GM15510 (cell line): ENCODE results near the gene HEY2.

Experiments used
- POLR2A ChIP-seq: IDR thresholded peaks from 3 replicates; pipeline ENCODE4 v1.6.1; 2011; ENCODE audit warnings: borderline replicate concordance; ENCODE audit not compliant: insufficient read length; ENCODE audit errors: extremely low read depth

Gene HEY2

DNA sequence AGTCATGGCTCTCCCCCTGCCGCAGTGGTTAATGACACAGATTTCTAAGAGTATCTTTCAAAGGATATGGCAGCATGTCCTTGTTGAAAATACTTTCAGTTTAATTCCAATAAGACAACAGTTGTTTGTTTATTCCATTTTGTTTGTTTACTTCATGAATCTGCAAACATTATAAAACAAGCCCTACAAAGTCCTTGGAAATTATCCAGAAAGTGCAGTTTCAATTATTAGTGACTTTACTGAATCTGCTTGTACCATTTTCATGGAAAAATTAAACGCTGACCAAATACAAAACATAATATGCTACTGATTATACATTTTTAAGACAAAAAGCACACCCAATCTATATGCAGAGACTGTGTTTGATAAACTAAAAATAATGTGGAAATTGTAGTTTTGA is 3.3 kb downstream of the HEY2 start:
- TF ChIP-seq POLR2A: no peak

DNA sequence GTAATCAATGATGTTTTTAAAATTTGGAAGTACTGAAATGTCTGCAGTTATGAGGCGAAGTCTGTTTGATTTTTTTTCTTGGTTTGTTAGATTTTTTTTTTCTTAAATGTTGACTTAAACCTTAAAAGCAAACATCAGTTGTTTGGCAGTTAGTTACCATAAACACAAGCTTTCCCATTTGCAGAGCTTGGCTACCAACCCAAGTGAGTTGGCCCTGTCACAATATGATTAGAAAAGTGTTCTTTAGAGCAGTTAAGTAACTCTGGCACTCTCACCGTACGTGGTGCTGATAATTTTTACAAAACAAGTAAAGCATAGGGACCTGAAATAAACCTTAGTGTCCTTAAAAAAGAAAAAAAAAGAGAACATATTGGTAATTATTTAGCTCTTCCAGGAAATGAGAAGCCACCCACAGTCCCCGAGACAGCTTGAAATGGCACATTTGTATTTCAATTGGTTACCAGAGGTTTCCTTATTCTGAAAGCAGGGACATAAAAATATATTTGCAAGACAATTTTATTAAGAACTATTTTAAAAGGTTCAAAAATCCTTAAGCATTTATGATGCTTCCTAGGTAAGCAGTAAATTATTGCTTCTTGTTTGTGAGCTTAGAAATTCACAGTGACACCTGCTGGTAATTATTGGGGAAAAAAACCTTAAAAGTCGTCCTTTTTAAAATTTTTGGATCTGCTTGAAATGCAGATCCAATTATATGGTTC is 3.9 kb downstream of the HEY2 start:
- no peak for TF ChIP-seq POLR2A

GRCh38 chr6:125753937-125754259 is 4.5 kb downstream of the HEY2 start:
- no peak for TF ChIP-seq POLR2A

GRCh38 chr6:125754566-125754965 is 5.1 kb downstream of the HEY2 start:
- TF ChIP-seq POLR2A: no peak

- no peak for TF ChIP-seq POLR2A
These were observed 9.9 kb downstream of the HEY2 start for GRCh38 chr6:125759184-125759902.

GRCh38 chr6:125759959-125760457 is 10.6 kb downstream of the HEY2 start:
- no peak for TF ChIP-seq POLR2A

GRCh38 chr6:125764121-125764671 is 14.8 kb downstream of the HEY2 start:
- no peak for TF ChIP-seq POLR2A

DNA sequence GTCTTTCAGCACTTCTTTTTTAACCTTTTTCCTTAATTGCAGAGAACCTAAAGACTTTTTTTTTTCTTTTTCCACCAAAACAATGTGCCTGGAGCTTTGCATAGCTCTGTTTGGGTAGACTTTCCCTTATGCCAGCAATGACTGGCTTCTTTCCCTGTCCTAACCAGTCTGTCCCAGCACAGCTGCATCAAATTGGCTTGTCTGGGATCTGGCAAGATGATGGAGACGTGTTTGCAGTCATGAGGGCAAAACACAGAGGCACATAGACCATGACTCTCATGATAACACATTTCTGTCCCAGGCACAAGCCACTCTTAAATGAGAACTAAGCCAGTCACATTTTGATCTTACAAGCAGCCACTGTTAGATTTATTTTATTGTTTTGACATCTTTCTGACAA is 16.5 kb downstream of the HEY2 start:
- TF ChIP-seq POLR2A: no peak

DNA sequence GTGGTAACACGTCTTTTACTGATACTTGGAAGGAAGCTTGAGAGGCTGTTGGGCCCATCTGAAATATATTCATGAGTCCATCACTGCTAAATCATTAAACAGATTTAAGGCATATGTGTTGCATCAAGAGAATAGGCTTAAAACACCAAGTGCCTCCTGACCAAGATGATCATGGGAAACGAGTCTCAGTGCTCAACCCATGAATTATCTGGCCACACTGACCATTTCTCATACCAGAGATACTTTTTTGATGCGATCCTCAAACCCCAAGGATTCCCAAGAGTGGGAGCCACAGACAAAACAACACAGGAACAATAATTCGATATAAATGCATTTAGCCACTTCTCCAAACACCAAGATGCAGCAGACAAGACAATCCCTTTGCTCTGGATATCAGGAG is 17.2 kb downstream of the HEY2 start:
- no peak for TF ChIP-seq POLR2A

DNA sequence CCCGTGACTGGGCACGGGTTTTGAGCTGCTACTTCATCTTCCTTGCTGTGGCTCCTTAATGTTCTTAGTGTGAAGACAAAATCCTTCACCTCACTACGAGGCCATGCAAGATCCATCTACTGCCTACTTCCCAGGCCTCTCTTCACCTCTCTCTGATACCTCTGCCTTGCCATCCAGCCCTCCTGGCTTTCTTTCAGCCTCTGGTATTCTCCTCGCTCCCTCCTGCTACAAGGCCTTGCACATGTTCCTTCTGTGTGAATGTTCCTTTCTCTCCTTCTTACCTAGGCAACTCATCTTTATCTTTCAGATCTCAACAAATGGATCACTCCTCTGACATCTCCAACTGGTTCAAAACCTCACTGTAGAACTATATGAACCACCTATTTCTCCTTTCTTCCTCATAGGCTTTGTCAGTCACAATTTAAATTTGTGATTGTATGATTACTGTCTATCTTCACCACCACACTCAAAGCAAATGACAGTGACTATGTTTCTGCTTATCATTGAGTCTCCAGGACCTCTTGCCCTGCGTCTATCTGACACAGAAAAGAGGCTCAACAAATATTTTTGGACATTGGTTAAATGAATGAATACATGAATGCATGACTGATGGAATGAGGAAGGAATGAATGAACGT is 19.8 kb downstream of the HEY2 start:
- TF ChIP-seq POLR2A: no peak

DNA sequence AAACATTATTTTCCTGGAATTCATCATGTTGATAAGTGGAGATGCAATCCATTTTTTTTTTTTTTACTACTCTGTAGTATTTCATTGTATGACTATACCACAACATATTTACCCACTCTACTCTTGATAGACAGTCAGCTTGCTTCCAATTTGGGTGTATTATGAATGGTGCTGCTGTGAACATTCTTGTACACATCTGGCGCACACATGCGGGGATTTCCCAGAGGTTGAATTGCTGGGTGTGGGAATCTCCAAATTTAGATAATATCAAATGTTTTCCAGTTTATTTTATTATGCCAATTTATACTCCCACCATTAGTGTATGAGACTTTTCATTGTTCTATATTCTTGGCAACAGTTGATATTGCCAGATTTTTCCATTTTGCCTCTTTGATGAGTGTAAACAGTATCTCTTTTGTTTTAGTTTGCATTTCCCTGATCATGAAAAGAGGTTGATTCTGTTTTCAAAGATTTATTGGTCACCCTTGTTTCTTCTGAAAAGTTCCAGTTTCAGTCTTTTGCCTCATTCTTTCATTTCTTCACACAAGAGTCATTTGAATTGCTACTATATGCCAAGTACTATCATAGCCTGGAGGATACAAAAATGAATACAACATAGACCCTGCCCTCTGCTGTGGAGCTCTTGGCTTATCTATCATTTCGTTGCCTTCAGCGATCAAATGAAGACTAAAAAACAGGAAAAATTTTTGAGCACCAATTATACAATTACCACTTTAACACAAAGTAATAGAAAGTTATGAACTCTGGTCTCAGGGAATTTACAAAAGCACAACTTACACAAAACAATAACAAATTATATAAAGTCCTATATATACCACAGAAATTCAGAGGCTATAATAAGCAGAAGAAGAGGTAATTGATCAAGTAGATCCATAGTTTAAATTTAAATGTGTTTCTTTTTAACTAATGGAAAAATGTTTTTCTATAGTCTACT is 24.2 kb downstream of the HEY2 start:
- no peak for TF ChIP-seq POLR2A

GRCh38 chr6:125779924-125780539 is 30.6 kb downstream of the HEY2 start:
- TF ChIP-seq POLR2A: no peak

DNA sequence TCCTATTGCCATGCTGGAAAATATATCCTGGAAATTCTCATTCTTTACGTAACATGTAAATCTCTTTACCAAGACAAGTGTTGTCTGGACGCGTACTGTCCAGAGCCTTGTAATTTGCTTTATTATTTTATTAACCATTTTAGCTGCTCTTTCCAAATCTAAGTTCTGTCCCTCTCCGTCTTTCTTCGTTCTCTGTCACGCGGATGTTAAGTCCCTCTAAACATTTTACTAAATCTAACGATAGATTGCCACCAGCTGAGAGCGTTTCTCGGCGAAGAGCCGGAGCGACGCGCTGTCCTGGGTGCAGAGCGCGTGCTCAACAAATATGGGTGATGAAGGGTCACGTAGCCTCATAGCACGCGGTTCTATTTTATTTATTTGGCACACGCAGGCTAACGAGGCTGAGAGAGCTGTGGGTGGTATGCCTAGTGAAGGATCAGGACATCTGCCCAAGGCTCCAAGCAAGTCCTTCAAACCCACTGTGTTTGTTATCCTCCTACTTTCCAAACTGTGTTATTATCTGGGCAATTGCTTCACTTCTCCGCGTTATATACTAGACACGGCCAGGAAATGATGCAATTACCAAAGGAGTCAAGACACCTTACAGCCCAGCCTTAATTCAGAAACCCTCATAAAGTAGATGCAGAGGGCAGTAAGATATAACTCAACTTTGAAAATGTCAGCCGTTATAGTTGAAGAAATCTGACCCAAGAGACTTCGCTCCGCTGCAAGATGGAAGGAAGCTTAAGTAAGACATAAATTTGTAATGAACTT is 31.3 kb downstream of the HEY2 start:
- peak; percentile 61 for TF ChIP-seq POLR2A
